ENCODE measurements around the gene SMTN. TPM values are rescaled to one million over a fixed set of nuclear protein-coding genes. Genes with fewer than 3 reads are reported as not detected.

Gene SMTN
- total and polyA plus RNA-seq, 8 donors = 51.5 to 607 (median 275) TPM

GRCh38 chr22:31105282-31105929 is 24.3 kb downstream of the SMTN start:
- DNase-seq = no peak
- peak overlapping the region; percentile 29 to 98 (median 96) for H3K27ac ChIP-seq

GRCh38 chr22:31106001-31106571 is 25.0 kb downstream of the SMTN start:
- TF ChIP-seq EP300 (IDR thresholded peaks at IDR 0.05) (no peak), CTCF (IDR thresholded peaks at IDR 0.05) (no peak), POLR2A (IDR thresholded peaks at IDR 0.05) (no peak), POLR2AphosphoS5 (IDR thresholded peaks at IDR 0.05) (no peak)
- Histone ChIP-seq H3K27ac (peak overlapping the region; percentile 92 to 98 (median 96)), H3K4me1 (peaks cover 13 to 68% (median 55%) of the 10 kb centered on the region in 4 donors), H3K4me3 (peak overlapping the region; percentile 58 to 87 (median 68)), H3K36me3 (peaks cover 14 to 38% (median 29%) of the 10 kb centered on the region in 4 donors), H3K27me3 (no peaks in the 10 kb centered on the region), H3K9me3 (no peaks in the 10 kb centered on the region)
- no peak for DNase-seq
- WGBS, 5 donors = 30 to 52% (median 43%) methylated on average over 4 of the region's 4 CpGs
- intact Hi-C loops (cut with DNase I; ENCODE audit: low total_unique reads) = no loop called here

More at GRCh38 chr22:31105282-31105929, 24.3 kb downstream of the SMTN start:
- intact Hi-C loops (cut with DNase I; ENCODE audit: low total_unique reads) = no loop called here
- 65 to 75% (median 73%) methylated on average over 10 to 11 of the region's 11 CpGs for WGBS, 5 donors
- H3K4me1 ChIP-seq = peaks cover 16 to 75% (median 59%) of the 10 kb centered on the region in 4 donors
- no peaks in the 10 kb centered on the region for H3K9me3 ChIP-seq
- peak overlapping the region; percentile 58 to 87 (median 68) for H3K4me3 ChIP-seq
- peaks cover 20 to 45% (median 36%) of the 10 kb centered on the region in 4 donors for H3K36me3 ChIP-seq
- TF ChIP-seq POLR2AphosphoS5 (IDR thresholded peaks at IDR 0.05) (peak in 2 of 3 donors; percentile 9 to 54), EP300 (IDR thresholded peaks at IDR 0.05) (no peak)
- no peaks in the 10 kb centered on the region for H3K27me3 ChIP-seq

- intact Hi-C loops (cut with DNase I; ENCODE audit: low total_unique reads) = no loop called here
- H3K9me3 ChIP-seq = no peaks in the 10 kb centered on the region
- H3K36me3 ChIP-seq = peaks cover 10 to 32% (median 24%) of the 10 kb centered on the region in 4 donors
- H3K4me1 ChIP-seq = peaks cover 10 to 63% (median 52%) of the 10 kb centered on the region in 4 donors
- TF ChIP-seq CTCF (IDR thresholded peaks at IDR 0.05) (no peak), POLR2AphosphoS5 (IDR thresholded peaks at IDR 0.05) (no peak), EP300 (IDR thresholded peaks at IDR 0.05) (no peak), POLR2A (IDR thresholded peaks at IDR 0.05) (no peak)
- peak overlapping the region; percentile 92 to 98 (median 96) for H3K27ac ChIP-seq
- no peaks in the 10 kb centered on the region for H3K27me3 ChIP-seq
- peak overlapping the region; percentile 58 to 87 (median 68) for H3K4me3 ChIP-seq
- DNase-seq = peak in 1 of 2 donors; percentile 65
- WGBS, 5 donors = 44 to 67% (median 60%) methylated on average over 14 of the region's 14 CpGs
Measured at GRCh38 chr22:31106731-31107177, 25.6 kb downstream of the SMTN start.

GRCh38 chr22:31107178-31107893 is 26.2 kb downstream of the SMTN start, which contains the start of gene SELENOM:
SELENOM (minus strand) TSS chr22:31107568; CDS start chr22:31107505, 63 bp downstream.
- intact Hi-C loops (cut with DNase I; ENCODE audit: low total_unique reads) = no loop called here
- DNase-seq = peak; percentile 97 to 98
- no peaks in the 10 kb centered on the region for H3K27me3 ChIP-seq
- peaks cover 0 to under 1% (median 0%) of the 10 kb centered on the region in 4 donors for H3K9me3 ChIP-seq
- peaks cover 10 to 26% (median 20%) of the 10 kb centered on the region in 4 donors for H3K36me3 ChIP-seq
- WGBS, 5 donors = 4 to 8% (median 6%) methylated on average over 20 to 67 of the region's 67 CpGs
- H3K4me3 ChIP-seq = peak within 1 kb of the TSS; percentile 58 to 87 (median 68)
- H3K27ac ChIP-seq = peak within 1 kb of the TSS; percentile 92 to 98 (median 96)
- TF ChIP-seq CTCF (IDR thresholded peaks at IDR 0.05) (peak in 5 of 7 experiments; percentile 85 to 99 (median 95)), POLR2AphosphoS5 (IDR thresholded peaks at IDR 0.05) (peak; percentile 72 to 93 (median 81)), EP300 (IDR thresholded peaks at IDR 0.05) (no peak)
- peaks cover 10 to 58% (median 49%) of the 10 kb centered on the region in 4 donors for H3K4me1 ChIP-seq
